ENCODE results near the gene DENND1B. TPM values are rescaled to one million over a fixed set of nuclear protein-coding genes. Genes with fewer than 3 reads are reported as not detected.

The DENND1B gene
- total and polyA plus RNA-seq, 4 experiments from 2014 or later = 12.5 to 26.3 (median 22.5) TPM

DNA sequence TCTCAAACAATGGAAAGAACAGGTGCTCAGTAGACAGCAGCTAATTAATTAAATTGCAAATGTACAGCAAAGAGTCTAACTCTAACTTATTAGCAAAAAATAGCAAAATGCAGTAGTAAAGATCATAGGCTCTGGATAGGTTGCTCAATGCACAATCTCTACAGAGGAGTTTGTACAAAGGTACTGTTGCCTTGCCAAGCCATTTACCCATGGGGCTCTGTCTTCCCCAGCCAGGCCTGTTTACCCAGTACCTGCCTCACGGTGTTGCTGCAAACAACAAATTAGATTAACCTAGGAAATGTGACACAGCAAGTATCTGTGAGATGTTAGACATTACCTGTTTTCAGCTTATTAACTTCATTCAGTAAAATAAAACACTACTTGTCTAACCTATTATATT, 222.0 kb downstream of the DENND1B start:
- H3K4me1 ChIP-seq (ENCODE audit: insufficient read depth, low read length) = no peaks in the 10 kb centered on the region
- intact Hi-C loops (cut with micrococcal nuclease) = no loop called here
- DNase-seq = no peak
- peaks cover 0 to 2% (median 0%) of the 10 kb centered on the region in 8 donors for H3K9me3 Mint-ChIP-seq
- H3K27me3 Mint-ChIP-seq = no peaks in the 10 kb centered on the region
- H3K27me3 ChIP-seq (ENCODE audit: insufficient read depth, low read length) = no peaks in the 10 kb centered on the region
- H3K9me3 ChIP-seq (ENCODE audit: control insufficient read depth in 1 of 2, low read length in 2 of 2) = no peaks in the 10 kb centered on the region
- no peak overlapping the region for H3K27ac ChIP-seq (ENCODE audit: low read depth, low read length)
- H3K4me3 ChIP-seq (ENCODE audit: low read length in 2 of 2) = no peak overlapping the region
- H3K4me3 Mint-ChIP-seq = no peak overlapping the region
- H3K36me3 Mint-ChIP-seq = peaks cover 12 to 22% of the 10 kb centered on the region in 2 donors
- peaks cover 0 to 6% (median 0%) of the 10 kb centered on the region in 4 donors for H3K4me1 Mint-ChIP-seq
- no peaks in the 10 kb centered on the region for H3K36me3 ChIP-seq (ENCODE audit: insufficient read depth, low read length)
- no peak overlapping the region for H3K27ac Mint-ChIP-seq
- ChIA-PET CTCF (ENCODE audit: partially characterized antibody) (no interaction called here), POLR2A (ENCODE audit: partially characterized antibody) (no interaction called here)

DNA sequence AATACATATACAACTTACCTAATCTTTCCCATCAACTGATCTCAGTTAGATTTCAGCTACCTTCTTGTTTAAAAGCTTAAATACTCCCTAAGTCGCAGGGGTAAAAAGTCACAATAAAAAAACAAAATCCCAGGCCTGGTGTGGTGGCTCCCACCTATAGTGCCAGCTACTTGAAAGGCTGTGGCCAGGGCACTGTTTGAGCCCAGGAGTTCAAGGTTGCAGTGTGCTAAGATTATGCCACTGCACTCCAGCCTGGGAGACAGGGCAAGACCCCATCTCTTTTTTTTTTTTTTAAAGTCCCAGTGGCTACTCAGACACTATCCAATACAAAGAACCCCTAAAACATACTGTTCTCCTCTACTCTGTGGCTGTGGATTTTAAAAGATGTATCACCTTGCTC, 228.3 kb downstream of the DENND1B start:
- Histone ChIP-seq H3K9me3 (ENCODE audit: control insufficient read depth in 1 of 2, low read length in 2 of 2) (no peaks in the 10 kb centered on the region), H3K36me3 (ENCODE audit: insufficient read depth, low read length) (no peaks in the 10 kb centered on the region), H3K4me1 (ENCODE audit: insufficient read depth, low read length) (no peaks in the 10 kb centered on the region), H3K4me3 (ENCODE audit: low read length in 2 of 2) (no peak overlapping the region), H3K27me3 (ENCODE audit: insufficient read depth, low read length) (no peaks in the 10 kb centered on the region), H3K27ac (ENCODE audit: low read depth, low read length) (no peak overlapping the region)
- Mint-ChIP-seq H3K4me1 (peaks cover 0 to 3% (median under 1%) of the 10 kb centered on the region in 4 donors), H3K9me3 (no peaks in the 10 kb centered on the region), H3K4me3 (no peak overlapping the region), H3K27ac (no peak overlapping the region), H3K27me3 (no peaks in the 10 kb centered on the region), H3K36me3 (peaks cover 20 to 28% of the 10 kb centered on the region in 2 donors)
- no peak for DNase-seq
- intact Hi-C loops (cut with micrococcal nuclease) = no loop called here
- POLR2A ChIA-PET (ENCODE audit: partially characterized antibody) = no interaction called here
- CTCF ChIA-PET (ENCODE audit: partially characterized antibody) = interaction anchor here (2.3 kb wide), 1 partner anchor 25 kb away, joined by 7 read pairs; no protein-coding TSS in a partner anchor

DNA sequence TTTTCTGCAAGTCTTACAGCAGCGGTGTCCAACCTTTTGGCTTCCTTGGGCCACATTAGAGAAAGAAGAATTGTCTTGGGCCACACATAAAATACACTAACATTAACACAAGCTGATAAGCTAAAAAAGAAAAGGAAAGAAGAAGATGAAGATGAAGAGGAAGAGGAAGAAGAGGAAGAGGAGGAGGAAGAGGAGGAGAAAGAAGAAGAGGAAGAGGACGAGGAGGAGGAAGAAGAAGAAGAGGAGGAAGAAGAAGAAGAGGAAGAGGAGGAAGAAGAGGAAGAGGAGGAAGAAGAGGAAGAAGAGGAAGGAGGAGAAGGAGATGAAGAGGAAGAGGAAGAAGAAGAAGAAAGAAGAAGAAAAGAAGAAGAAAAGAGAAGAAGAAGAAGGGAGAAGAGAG, 230.7 kb downstream of the DENND1B start:
- Histone ChIP-seq H3K4me3 (ENCODE audit: low read length in 2 of 2) (no peak overlapping the region), H3K27me3 (ENCODE audit: insufficient read depth, low read length) (no peaks in the 10 kb centered on the region), H3K9me3 (ENCODE audit: control insufficient read depth in 1 of 2, low read length in 2 of 2) (no peaks in the 10 kb centered on the region), H3K4me1 (ENCODE audit: insufficient read depth, low read length) (no peaks in the 10 kb centered on the region), H3K27ac (ENCODE audit: low read depth, low read length) (no peak overlapping the region), H3K36me3 (ENCODE audit: insufficient read depth, low read length) (no peaks in the 10 kb centered on the region)
- no peak for DNase-seq
- CTCF ChIA-PET (ENCODE audit: partially characterized antibody) = no interaction called here
- intact Hi-C loops (cut with micrococcal nuclease) = no loop called here
- H3K4me3 Mint-ChIP-seq = peak overlapping the region in 1 of 8 donors; percentile 43
- H3K4me1 Mint-ChIP-seq = peaks cover 0 to 3% (median under 1%) of the 10 kb centered on the region in 4 donors
- POLR2A ChIA-PET (ENCODE audit: partially characterized antibody) = no interaction called here
- no peaks in the 10 kb centered on the region for H3K9me3 Mint-ChIP-seq
- peaks cover 18 to 21% of the 10 kb centered on the region in 2 donors for H3K36me3 Mint-ChIP-seq
- H3K27ac Mint-ChIP-seq = no peak overlapping the region
- no peaks in the 10 kb centered on the region for H3K27me3 Mint-ChIP-seq

DNA sequence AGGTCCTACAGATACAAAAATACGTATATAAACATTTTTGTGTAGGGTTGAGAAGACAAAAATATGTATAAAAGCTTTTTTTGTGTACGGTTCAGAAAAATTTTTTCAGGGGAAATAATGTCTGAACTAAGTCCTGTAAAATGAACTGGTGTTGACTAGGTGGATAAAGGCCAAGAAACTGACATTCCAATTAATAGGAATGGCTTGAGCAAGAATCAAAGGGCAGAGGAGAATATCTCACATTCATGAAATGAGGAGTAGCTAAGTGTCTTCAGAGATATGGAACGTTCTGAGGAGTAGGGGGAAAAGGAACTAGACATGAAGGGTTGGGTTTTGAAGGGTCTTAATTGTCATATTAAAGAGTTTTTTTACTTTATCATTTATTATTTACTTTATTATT, 231.2 kb downstream of the DENND1B start:
- H3K4me1 ChIP-seq (ENCODE audit: insufficient read depth, low read length) = no peaks in the 10 kb centered on the region
- intact Hi-C loops (cut with micrococcal nuclease) = no loop called here
- Mint-ChIP-seq H3K9me3 (no peaks in the 10 kb centered on the region), H3K4me3 (no peak overlapping the region), H3K27ac (no peak overlapping the region), H3K27me3 (no peaks in the 10 kb centered on the region), H3K36me3 (peaks cover 19 to 23% of the 10 kb centered on the region in 2 donors), H3K4me1 (peaks cover 0 to 3% (median under 1%) of the 10 kb centered on the region in 4 donors)
- POLR2A ChIA-PET (ENCODE audit: partially characterized antibody) = no interaction called here
- H3K4me3 ChIP-seq (ENCODE audit: low read length in 2 of 2) = no peak overlapping the region
- CTCF ChIA-PET (ENCODE audit: partially characterized antibody) = interaction anchor here (1.2 kb wide), 1 partner anchor 322 kb away, joined by 3 read pairs; no protein-coding TSS in a partner anchor
- no peaks in the 10 kb centered on the region for H3K36me3 ChIP-seq (ENCODE audit: insufficient read depth, low read length)
- no peaks in the 10 kb centered on the region for H3K9me3 ChIP-seq (ENCODE audit: control insufficient read depth in 1 of 2, low read length in 2 of 2)
- H3K27me3 ChIP-seq (ENCODE audit: insufficient read depth, low read length) = no peaks in the 10 kb centered on the region
- H3K27ac ChIP-seq (ENCODE audit: low read depth, low read length) = no peak overlapping the region
- no peak for DNase-seq

DNA sequence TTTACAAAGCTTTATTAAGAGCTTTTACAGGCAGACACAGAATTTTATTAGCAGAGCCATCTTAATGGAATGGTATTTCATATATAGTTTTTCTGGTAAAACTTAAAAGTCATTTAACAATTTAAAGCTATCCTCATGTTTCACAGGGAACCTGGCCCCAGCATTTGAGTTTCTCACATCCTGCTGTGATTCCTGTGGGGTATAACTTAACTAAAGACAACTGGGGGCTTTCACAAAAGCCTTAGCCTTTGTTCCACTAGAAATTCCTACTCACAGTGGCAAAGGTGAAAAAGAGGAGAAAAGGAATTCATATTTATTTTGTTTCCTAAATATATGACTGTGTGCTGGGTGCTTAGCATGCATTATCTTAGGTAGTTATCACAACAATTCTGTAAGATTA, 233.9 kb downstream of the DENND1B start:
- no peaks in the 10 kb centered on the region for H3K27me3 ChIP-seq (ENCODE audit: insufficient read depth, low read length)
- no peaks in the 10 kb centered on the region for H3K36me3 ChIP-seq (ENCODE audit: insufficient read depth, low read length)
- CTCF ChIA-PET (ENCODE audit: partially characterized antibody) = interaction anchor here (1.2 to 1.3 kb wide), 2 partner anchors 14 to 15 kb away, joined by 3 to 4 read pairs; no protein-coding TSS in a partner anchor
- POLR2A ChIA-PET (ENCODE audit: partially characterized antibody) = no interaction called here
- H3K4me1 ChIP-seq (ENCODE audit: insufficient read depth, low read length) = no peaks in the 10 kb centered on the region
- no peaks in the 10 kb centered on the region for H3K9me3 ChIP-seq (ENCODE audit: control insufficient read depth in 1 of 2, low read length in 2 of 2)
- H3K27ac ChIP-seq (ENCODE audit: low read depth, low read length) = no peak overlapping the region
- no peak overlapping the region for H3K4me3 Mint-ChIP-seq
- no peak overlapping the region for H3K4me3 ChIP-seq (ENCODE audit: low read length in 2 of 2)
- peak overlapping the region in 2 of 7 donors; percentile 36 to 46 for H3K27ac Mint-ChIP-seq
- peaks cover 0 to 3% (median under 1%) of the 10 kb centered on the region in 4 donors for H3K4me1 Mint-ChIP-seq
- H3K36me3 Mint-ChIP-seq = peaks cover 19 to 33% of the 10 kb centered on the region in 2 donors
- intact Hi-C loops (cut with micrococcal nuclease) = no loop called here
- H3K9me3 Mint-ChIP-seq = no peaks in the 10 kb centered on the region
- no peak for DNase-seq
- H3K27me3 Mint-ChIP-seq = no peaks in the 10 kb centered on the region

DNA sequence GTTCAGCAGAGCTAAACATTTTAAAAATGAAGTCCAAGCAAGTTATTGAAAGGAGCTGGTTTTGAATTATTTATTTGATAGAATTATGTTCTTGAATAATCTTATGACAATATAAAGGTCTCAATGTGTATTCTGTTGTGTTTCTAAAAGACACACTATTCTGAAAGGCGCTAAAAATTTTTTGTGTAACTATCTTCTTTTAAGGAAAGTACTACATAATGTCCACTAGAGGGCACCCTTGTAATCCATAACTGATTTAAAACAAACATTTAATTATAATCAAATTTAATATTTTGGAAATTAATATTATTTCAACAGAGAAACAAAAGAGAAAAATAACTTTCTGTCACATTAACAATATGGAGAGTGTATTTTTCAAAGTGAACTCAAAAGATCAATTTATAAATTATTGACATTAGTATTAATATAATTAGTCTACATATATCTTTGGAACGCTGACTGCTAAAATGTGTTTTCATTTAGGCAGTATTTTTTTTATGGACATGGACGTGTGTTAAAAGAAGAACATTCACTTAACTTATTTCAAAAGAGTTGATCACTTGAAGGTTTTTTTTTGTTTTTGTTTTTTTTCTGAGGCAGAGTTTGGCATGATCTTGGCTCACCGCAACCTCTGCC, 248.4 kb downstream of the DENND1B start:
- Mint-ChIP-seq H3K27me3 (no peaks in the 10 kb centered on the region), H3K4me1 (no peaks in the 10 kb centered on the region), H3K9me3 (no peaks in the 10 kb centered on the region), H3K4me3 (no peak overlapping the region), H3K27ac (no peak overlapping the region), H3K36me3 (no peaks in the 10 kb centered on the region)
- ChIA-PET POLR2A (ENCODE audit: partially characterized antibody) (no interaction called here), CTCF (ENCODE audit: partially characterized antibody) (interaction anchor here (0.6 to 2.1 kb wide), 16 partner anchors 10 to 942 kb away, joined by 3 to 17 read pairs (median 3); partner anchors contain the start of gene C1orf53)
- H3K4me3 ChIP-seq (ENCODE audit: low read length in 2 of 2) = no peak overlapping the region
- peak in 4 of 5 donors; percentile 26 to 43 (median 37) for DNase-seq
- intact Hi-C loops (cut with micrococcal nuclease) = loop anchor here (1.0 to 10.0 kb wide), 7 partner anchors 90 to 938 kb away; partner anchors contain the start of gene DENND1B
- no peaks in the 10 kb centered on the region for H3K27me3 ChIP-seq (ENCODE audit: insufficient read depth, low read length)
- no peaks in the 10 kb centered on the region for H3K9me3 ChIP-seq (ENCODE audit: control insufficient read depth in 1 of 2, low read length in 2 of 2)
- H3K27ac ChIP-seq (ENCODE audit: low read depth, low read length) = no peak overlapping the region
- H3K36me3 ChIP-seq (ENCODE audit: insufficient read depth, low read length) = no peaks in the 10 kb centered on the region
- H3K4me1 ChIP-seq (ENCODE audit: insufficient read depth, low read length) = no peaks in the 10 kb centered on the region

DNA sequence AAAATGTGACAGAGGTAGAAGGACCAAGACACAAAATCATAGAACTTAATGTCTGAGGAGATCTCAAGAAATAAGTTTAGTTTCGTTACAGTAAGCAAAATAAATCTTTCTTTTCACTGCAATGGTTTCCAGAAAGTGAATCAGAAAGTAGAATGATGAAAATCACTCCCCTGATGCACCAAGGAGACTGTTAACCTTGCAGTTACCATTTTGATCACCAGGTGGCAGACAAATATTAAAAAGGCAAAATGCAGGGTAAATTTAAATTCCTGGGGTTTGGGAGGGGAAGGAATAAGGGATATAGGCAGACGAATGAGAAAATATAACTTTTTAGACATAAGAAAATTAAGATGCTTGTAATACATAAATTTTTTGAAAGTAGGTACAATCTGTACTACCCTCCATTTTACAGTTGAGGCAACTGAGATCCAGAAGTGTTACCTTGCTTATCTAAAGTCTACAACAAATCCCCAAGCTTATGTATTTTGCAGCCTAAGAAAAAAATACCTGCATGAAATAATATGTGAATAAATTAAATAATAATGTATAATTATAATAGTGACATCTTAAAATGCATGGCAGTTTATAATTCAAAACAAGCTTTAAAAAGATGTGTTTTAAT, 254.1 kb downstream of the DENND1B start:
- Histone ChIP-seq H3K36me3 (ENCODE audit: insufficient read depth, low read length) (no peaks in the 10 kb centered on the region), H3K27ac (ENCODE audit: low read depth, low read length) (no peak overlapping the region), H3K9me3 (ENCODE audit: control insufficient read depth in 1 of 2, low read length in 2 of 2) (no peaks in the 10 kb centered on the region), H3K27me3 (ENCODE audit: insufficient read depth, low read length) (no peaks in the 10 kb centered on the region), H3K4me1 (ENCODE audit: insufficient read depth, low read length) (no peaks in the 10 kb centered on the region), H3K4me3 (ENCODE audit: low read length in 2 of 2) (no peak overlapping the region)
- Mint-ChIP-seq H3K27ac (no peak overlapping the region), H3K4me3 (no peak overlapping the region), H3K4me1 (peaks cover 0 to 2% (median under 1%) of the 10 kb centered on the region in 4 donors), H3K36me3 (peaks cover 0 to 13% of the 10 kb centered on the region in 2 donors), H3K27me3 (no peaks in the 10 kb centered on the region), H3K9me3 (no peaks in the 10 kb centered on the region)
- CTCF ChIA-PET (ENCODE audit: partially characterized antibody) = interaction anchor here (0.8 to 3.0 kb wide), 10 partner anchors 9 to 944 kb away, joined by 3 to 16 read pairs (median 6); no protein-coding TSS in a partner anchor
- POLR2A ChIA-PET (ENCODE audit: partially characterized antibody) = no interaction called here
- intact Hi-C loops (cut with micrococcal nuclease) = loop anchor here (1.0 to 10.0 kb wide), 5 partner anchors 119 to 944 kb away; no protein-coding TSS in a partner anchor
- peak in 4 of 5 donors; percentile 15 to 34 (median 28) for DNase-seq
